ENCODE measurements around the gene IMPG2.
A peak's percentile ranks its signal among the peaks of the same experiment; 100 is the strongest.

The IMPG2 gene

DNA sequence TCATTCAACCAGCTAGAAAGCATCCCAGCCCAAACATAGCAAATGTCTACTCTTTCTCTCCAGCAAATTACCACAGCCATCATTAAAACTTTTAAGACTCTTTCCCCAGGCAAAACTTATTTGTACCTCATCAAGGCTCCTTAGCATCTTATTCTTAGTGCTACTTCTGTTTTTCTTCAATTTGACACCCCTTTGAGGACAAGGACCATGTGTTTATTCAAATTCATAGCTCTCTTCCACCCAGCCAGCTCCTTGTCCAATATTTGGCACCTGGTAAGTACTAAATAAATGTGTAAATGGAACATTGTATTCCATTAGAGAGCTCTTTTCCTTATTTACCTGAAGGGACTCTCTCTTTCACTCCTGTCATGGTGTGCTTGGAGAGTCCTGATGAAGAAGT, 89.8 kb downstream of the IMPG2 start:
- DNase-seq: no peak

DNA sequence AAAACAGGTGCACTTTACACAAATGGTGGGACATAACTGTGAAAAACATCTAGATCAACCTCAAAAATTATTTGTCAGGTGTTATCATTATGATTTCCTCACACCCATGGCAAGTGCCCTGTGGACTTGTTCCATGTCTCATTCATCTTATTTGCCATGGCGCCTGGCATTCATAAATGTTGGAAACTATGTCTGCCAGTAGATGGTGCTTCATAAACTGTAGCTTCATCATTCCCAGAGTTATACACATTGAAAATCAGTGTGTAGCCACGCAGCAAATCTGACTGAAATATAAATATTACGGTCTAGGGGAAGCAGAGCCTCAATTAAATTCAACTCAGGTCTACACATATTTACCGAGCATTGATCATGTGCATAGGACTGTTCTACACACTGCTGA, 90.7 kb downstream of the IMPG2 start:
- DNase-seq: no peak

DNA sequence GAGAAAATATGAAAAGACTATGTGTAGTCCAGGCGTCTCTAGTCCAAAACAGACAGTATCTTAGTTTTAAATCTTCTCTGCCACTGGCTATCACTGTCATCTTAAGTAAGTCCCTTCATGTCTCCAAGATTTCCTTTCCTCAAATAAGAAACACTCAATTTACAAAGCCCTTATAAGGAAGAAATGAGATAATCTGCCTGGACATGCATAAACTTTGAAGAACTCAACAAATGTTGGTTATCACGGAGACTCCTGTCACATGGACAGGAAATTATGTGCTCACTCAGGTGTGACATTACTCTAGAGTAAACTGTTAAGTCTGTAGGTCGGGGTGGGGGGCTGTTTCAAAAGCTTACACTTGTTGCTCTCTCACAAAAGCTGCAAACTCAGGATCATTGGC, 91.9 kb downstream of the IMPG2 start:
- DNase-seq: no peak

- no peak for DNase-seq
These were observed 95.6 kb downstream of the IMPG2 start for GRCh38 chr3:101224739-101225138.

- DNase-seq: no peak
These were observed 97.4 kb downstream of the IMPG2 start for GRCh38 chr3:101223016-101223415.

DNA sequence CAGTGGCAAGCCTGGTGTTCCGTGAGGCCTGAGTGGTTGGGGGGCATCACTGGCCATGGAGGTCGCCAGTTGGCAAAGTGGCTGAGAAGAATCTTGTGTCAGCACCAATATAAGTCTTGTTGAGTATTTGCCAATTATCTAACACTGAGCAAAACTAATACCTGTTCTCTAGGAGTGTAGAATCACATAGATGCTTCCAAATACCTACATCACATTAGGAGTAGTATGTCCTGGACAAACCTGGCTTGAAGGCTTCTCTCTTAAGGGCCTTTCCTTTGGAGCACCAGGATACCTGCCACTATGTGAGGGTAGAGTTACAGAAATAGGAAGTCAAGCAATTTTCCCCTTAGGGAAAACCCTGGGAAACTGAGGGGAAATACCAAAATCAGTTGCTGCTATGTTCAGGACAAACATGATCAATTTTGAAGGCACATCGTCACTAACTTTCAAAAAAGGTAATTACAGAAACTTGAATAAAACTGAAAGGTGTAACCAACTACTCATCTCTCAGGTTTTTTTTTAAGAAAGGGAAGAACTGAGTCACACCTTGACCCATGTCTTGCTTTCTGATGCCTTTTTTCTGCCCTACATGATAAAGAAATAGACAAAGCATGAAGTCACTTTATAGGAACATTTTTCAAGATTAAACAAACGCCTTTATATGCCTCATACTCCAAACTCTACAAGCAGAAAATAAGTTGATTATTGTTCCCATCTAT, 100.4 kb downstream of the IMPG2 start:
- DNase-seq: no peak

- no peak for DNase-seq
These were observed 102.7 kb downstream of the IMPG2 start for GRCh38 chr3:101217472-101218245.

GRCh38 chr3:101216710-101217465, 103.5 kb downstream of the IMPG2 start:
- no peak for DNase-seq

- no peak for DNase-seq
These were observed 107.6 kb downstream of the IMPG2 start for GRCh38 chr3:101212730-101213129.

GRCh38 chr3:101204246-101204645, 116.1 kb downstream of the IMPG2 start:
- DNase-seq: no peak

GRCh38 chr3:101203411-101203810, 117.0 kb downstream of the IMPG2 start:
- DNase-seq: no peak

DNA sequence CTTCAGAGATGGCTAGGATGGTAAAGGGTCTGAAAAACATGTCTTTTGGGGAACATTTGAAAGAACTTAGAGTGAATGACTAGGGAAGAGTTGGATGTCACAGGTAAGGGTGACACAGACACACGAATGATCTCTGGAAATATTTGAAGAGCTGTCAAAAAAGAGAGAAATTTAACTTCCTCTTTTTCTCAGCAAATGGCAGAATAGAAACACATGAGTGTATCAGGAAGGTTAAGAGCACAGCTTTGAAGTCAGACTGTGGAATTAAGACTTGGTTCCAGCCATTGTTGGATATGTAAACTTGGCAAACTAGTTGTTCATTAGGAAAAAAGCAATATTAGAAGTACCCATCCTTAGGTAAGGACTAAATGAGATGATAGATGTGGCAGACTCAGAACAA, 117.7 kb downstream of the IMPG2 start:
- no peak for DNase-seq

GRCh38 chr3:101200461-101200860, 119.9 kb downstream of the IMPG2 start:
- DNase-seq: no peak

GRCh38 chr3:101195951-101196713, 124.2 kb downstream of the IMPG2 start:
- peak; percentile 34 for DNase-seq

DNA sequence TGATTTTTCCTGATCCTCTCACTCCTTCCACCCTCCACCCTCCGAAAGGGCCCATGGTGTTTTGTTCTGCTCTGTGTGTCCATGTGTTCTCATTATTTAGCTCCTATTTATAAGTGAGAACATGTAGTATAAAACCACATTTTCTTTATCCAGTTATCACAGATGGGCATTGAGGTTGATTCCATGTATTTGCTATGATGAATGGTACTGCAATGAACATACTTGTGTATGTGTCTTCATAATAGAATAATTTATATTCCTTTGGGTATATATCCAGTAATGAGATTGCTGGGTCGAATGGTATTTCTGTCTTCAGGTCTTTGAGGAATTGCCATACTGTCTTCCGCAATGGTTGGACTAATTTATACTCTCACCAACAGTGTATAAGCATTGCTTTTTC, 126.0 kb downstream of the IMPG2 start:
- DNase-seq: no peak

DNA sequence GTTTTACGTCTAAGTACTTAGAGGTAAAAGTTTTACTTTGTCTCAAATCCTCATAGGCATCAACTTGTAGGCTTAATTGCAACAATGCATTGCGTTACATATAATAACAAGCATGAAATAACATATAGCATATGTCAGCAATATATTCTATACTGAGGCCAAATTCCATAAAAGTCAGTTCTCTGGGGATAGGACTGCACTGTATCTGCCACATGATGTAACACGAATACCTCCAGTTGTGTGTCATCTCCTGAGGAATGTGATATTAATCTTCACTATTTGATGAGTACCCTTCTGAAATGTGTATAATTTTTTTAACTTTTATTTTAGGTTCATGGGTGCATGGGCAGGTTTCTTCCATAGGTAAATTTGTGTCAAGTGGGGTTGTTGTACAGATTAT, 126.4 kb downstream of the IMPG2 start:
- no peak for DNase-seq

- no peak for DNase-seq
These were observed 130.6 kb downstream of the IMPG2 start for GRCh38 chr3:101189796-101190195.

DNA sequence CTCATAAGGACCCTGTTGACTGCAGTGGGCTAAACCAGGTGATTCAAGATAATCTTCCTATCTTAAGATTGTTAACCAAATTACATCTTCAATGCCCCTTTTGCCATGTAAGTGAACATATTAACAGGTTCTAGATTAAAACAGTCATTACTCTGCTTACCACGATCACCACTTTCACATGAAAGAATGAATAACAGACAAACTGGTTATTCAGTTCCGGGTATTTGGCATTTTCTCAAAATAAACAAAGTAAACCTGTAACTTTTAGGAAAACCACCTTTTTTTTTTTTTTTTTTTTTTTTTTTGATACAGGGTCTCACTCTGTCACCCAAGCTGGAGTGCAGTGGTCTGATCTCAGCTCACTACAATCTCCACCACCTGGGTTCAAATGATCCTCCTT, 131.2 kb downstream of the IMPG2 start:
- no peak for DNase-seq

- no peak for DNase-seq
These were observed 135.0 kb downstream of the IMPG2 start for GRCh38 chr3:101185341-101185740.

GRCh38 chr3:101184111-101184510, 136.3 kb downstream of the IMPG2 start:
- no peak for DNase-seq

GRCh38 chr3:101183151-101183550, 137.2 kb downstream of the IMPG2 start:
- DNase-seq: no peak

GRCh38 chr3:101182734-101183133, 137.6 kb downstream of the IMPG2 start:
- DNase-seq: no peak

DNA sequence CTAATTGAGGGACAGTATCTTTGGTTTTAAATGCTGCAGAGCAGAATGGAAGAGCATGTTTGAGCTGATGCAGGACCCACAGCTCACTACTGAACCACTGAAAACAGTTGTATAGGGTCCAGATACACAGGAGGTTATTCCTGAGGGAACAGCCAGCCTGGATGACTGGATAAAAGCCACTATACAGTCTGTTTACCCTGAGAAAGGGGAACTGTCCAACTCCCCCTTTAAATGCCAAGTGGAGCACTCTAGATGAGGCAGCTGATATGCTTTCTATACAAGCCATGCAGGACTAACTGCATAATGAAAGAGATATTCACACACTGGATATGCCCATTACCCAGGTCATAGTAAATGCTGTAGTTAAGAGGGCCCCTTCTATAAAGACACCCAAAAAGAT, 138.6 kb downstream of the IMPG2 start:
- DNase-seq: no peak

Data from NCI-H510A treated with DMSO at 0.1 percent for 48 hours (cell line).